ENCODE results near the gene AQP1. TPM values are rescaled to one million over a fixed set of nuclear protein-coding genes. Genes with fewer than 3 reads are reported as not detected.
A peak's percentile ranks its signal among the peaks of the same experiment; 100 is the strongest.

The AQP1 gene
- 10 to 100 TPM; 33.9 to 47.4 TPM for total RNA-seq

- H3K9ac ChIP-seq (ENCODE audit: low read depth in 2 of 2, low read length in 2 of 2) = peak within 1 kb of the TSS; percentile 50 to 77
- no peak for TF ChIP-seq CTCF (IDR thresholded peaks at IDR 0.05)
- no peaks in the 10 kb centered on the region for H3K27me3 ChIP-seq
- H3K9me3 ChIP-seq = no peaks in the 10 kb centered on the region
- intact Hi-C loops (cut with DNase I) = no loop called here
- H3K4me3 ChIP-seq = peak within 1 kb of the TSS; percentile 14
- no peaks in the 10 kb centered on the region for H3K36me3 ChIP-seq
- H3K4me1 ChIP-seq = peaks cover 19% of the 10 kb centered on the region
- peak; percentile 87 for DNase-seq
- H3K27ac ChIP-seq = peak within 1 kb of the TSS; percentile 33
Observed at GRCh38 chr7:30911561-30911969, at the start of gene AQP1. Gene AQP1 (plus strand): TSS chr7:30911853. CDS start chr7:30911910, 57 bp downstream.

- Histone ChIP-seq H3K9me3 (no peaks in the 10 kb centered on the region), H3K9ac (ENCODE audit: low read depth in 2 of 2, low read length in 2 of 2) (no peak overlapping the region), H3K27ac (no peak overlapping the region), H3K4me1 (no peaks in the 10 kb centered on the region), H3K27me3 (no peaks in the 10 kb centered on the region), H3K36me3 (no peaks in the 10 kb centered on the region), H3K4me3 (no peak overlapping the region)
- intact Hi-C loops (cut with DNase I) = no loop called here
- no peak for TF ChIP-seq CTCF (IDR thresholded peaks at IDR 0.05)
- no peak for DNase-seq
Observed at GRCh38 chr7:30862995-30863705, 48.5 kb upstream of the AQP1 start.

GRCh38 chr7:30863706-30864035 lies 48.0 kb upstream of the AQP1 start:
- intact Hi-C loops (cut with DNase I) = no loop called here
- no peak overlapping the region for H3K4me3 ChIP-seq
- no peaks in the 10 kb centered on the region for H3K4me1 ChIP-seq
- no peaks in the 10 kb centered on the region for H3K9me3 ChIP-seq
- H3K27me3 ChIP-seq = no peaks in the 10 kb centered on the region
- no peak overlapping the region for H3K9ac ChIP-seq (ENCODE audit: low read depth in 2 of 2, low read length in 2 of 2)
- no peaks in the 10 kb centered on the region for H3K36me3 ChIP-seq
- DNase-seq = no peak
- H3K27ac ChIP-seq = no peak overlapping the region
- TF ChIP-seq CTCF (IDR thresholded peaks at IDR 0.05) = no peak

GRCh38 chr7:30864101-30864500 lies 47.6 kb upstream of the AQP1 start:
- no peak overlapping the region for H3K4me3 ChIP-seq
- H3K27me3 ChIP-seq = no peaks in the 10 kb centered on the region
- no peaks in the 10 kb centered on the region for H3K9me3 ChIP-seq
- DNase-seq = no peak
- TF ChIP-seq CTCF (IDR thresholded peaks at IDR 0.05) = no peak
- H3K36me3 ChIP-seq = no peaks in the 10 kb centered on the region
- intact Hi-C loops (cut with DNase I) = no loop called here
- H3K4me1 ChIP-seq = no peaks in the 10 kb centered on the region
- H3K9ac ChIP-seq (ENCODE audit: low read depth in 2 of 2, low read length in 2 of 2) = no peak overlapping the region
- H3K27ac ChIP-seq = no peak overlapping the region

- no peak for TF ChIP-seq CTCF (IDR thresholded peaks at IDR 0.05)
- Histone ChIP-seq H3K4me1 (no peaks in the 10 kb centered on the region), H3K27me3 (no peaks in the 10 kb centered on the region), H3K36me3 (no peaks in the 10 kb centered on the region), H3K9me3 (no peaks in the 10 kb centered on the region), H3K9ac (ENCODE audit: low read depth in 2 of 2, low read length in 2 of 2) (no peak overlapping the region), H3K4me3 (no peak overlapping the region), H3K27ac (no peak overlapping the region)
- intact Hi-C loops (cut with DNase I) = no loop called here
- DNase-seq = no peak
Observed at GRCh38 chr7:30865076-30865475, 46.6 kb upstream of the AQP1 start.
